Peyer's patch (tissue), 4 donors: Measurements from ENCODE around the gene PES1. TPM values are rescaled to one million over a fixed set of nuclear protein-coding genes. Genes with fewer than 3 reads are reported as not detected.

Experiments used
- DNase-seq, 3 donors: peaks; one replicate each; pipeline ENCODE4 v3.0.0-alpha.2; 2017 to 2019
- H3K27ac ChIP-seq, 4 donors: fragments of 200-600 bp; sonication (generic); one replicate each; pipeline ENCODE4 v1.5.1; 2016 to 2019
- H3K27me3 ChIP-seq, 2 donors: fragments of 200-600 bp; sonication (generic); one replicate each; pipeline ENCODE4 v1.5.1; 2019
- H3K36me3 ChIP-seq, 3 donors: fragments of 200-600 bp; sonication (generic); one replicate each; pipeline ENCODE4 v1.5.1; 2016 to 2019
- H3K4me1 ChIP-seq, 4 donors: fragments of 200-600 bp; sonication (generic); one replicate each; pipeline ENCODE4 v1.5.1; 2016 to 2019
- H3K4me3 ChIP-seq, 4 donors: fragments of 200-600 bp; sonication (generic); 1 replicate in 3 of 4; 2 replicates in 1 of 4; pipeline ENCODE4 v1.5.1; 2016 to 2019; ENCODE audit warnings: mild to moderate bottlenecking in 1 of 4
- H3K9me3 ChIP-seq, 4 donors: fragments of 200-600 bp; sonication (generic); one replicate each; pipeline ENCODE4 v1.5.1; 2016 to 2019; ENCODE audit warnings: mild to moderate bottlenecking in 1 of 4
- POLR2A ChIP-seq, 2 donors: fragments of 450-650 bp; IDR thresholded peaks; one replicate each; pipeline ENCODE4 v1.5.1; 2017; ENCODE audit warnings: antibody characterized with exemption in 2 of 2, mild to moderate bottlenecking in 2 of 2, moderate library complexity in 2 of 2
- total RNA-seq, 4 donors: library from RNA; depleted of rRNA; stranded (reverse); fragments of >200 nt; gene quantifications; one replicate each; pipeline ENCODE4 v1.1.0, GENCODE V29; 2016
- TF ChIP-seq, protein P1 (sequence below), 6 experiments: fragments of 450-650 bp in 4 of 6; fragments of 200-600 bp in 2 of 6; sonication (generic) in 1 of 6; IDR thresholded peaks; one replicate each; pipeline ENCODE4 v1.5.1; 2017 to 2019; ENCODE audit warnings: antibody characterized with exemption in 6 of 6, mild to moderate bottlenecking in 3 of 6, moderate library complexity in 1 of 6

PES1 gene
- total RNA-seq, 4 donors from 2014 or later = 28.4 to 49.5 (median 38.4) TPM

GRCh38 chr22:30537083-30537731 is 54.5 kb downstream of the PES1 start:
- TF ChIP-seq, protein P1, sequence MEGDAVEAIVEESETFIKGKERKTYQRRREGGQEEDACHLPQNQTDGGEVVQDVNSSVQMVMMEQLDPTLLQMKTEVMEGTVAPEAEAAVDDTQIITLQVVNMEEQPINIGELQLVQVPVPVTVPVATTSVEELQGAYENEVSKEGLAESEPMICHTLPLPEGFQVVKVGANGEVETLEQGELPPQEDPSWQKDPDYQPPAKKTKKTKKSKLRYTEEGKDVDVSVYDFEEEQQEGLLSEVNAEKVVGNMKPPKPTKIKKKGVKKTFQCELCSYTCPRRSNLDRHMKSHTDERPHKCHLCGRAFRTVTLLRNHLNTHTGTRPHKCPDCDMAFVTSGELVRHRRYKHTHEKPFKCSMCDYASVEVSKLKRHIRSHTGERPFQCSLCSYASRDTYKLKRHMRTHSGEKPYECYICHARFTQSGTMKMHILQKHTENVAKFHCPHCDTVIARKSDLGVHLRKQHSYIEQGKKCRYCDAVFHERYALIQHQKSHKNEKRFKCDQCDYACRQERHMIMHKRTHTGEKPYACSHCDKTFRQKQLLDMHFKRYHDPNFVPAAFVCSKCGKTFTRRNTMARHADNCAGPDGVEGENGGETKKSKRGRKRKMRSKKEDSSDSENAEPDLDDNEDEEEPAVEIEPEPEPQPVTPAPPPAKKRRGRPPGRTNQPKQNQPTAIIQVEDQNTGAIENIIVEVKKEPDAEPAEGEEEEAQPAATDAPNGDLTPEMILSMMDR (IDR thresholded peaks at IDR 0.05) = no peak
- TF ChIP-seq POLR2A (IDR thresholded peaks at IDR 0.05) = no peak
- no peaks in the 10 kb centered on the region for H3K9me3 ChIP-seq
- H3K27me3 ChIP-seq = peaks cover 0 to 4% of the 10 kb centered on the region in 2 donors
- no peak overlapping the region for H3K4me3 ChIP-seq
- H3K36me3 ChIP-seq = no peaks in the 10 kb centered on the region
- no peak for DNase-seq
- H3K4me1 ChIP-seq = peaks cover 0 to 4% (median 0%) of the 10 kb centered on the region in 4 donors
- H3K27ac ChIP-seq = no peak overlapping the region

DNA sequence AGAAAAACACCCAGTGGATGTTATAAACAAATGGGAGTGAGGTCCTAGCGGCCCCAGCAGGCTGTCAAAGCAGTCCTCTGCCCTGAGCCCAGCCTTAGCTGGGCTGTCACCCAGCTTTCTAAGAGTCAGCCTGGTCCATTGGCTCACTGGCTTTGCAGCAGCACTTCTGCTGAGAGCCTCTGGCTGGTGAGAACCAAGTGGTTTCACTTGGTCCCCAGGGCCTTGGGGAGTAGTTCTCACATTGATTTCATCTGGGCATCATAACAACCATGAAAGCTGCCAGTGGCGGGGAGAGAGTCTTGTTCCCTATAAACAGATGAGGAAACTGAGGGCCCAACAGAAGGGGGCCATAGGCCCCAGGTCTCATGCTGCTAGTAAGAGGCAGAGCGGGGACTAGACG is 56.5 kb downstream of the PES1 start:
- TF ChIP-seq, protein P1 (IDR thresholded peaks at IDR 0.05) = no peak

DNA sequence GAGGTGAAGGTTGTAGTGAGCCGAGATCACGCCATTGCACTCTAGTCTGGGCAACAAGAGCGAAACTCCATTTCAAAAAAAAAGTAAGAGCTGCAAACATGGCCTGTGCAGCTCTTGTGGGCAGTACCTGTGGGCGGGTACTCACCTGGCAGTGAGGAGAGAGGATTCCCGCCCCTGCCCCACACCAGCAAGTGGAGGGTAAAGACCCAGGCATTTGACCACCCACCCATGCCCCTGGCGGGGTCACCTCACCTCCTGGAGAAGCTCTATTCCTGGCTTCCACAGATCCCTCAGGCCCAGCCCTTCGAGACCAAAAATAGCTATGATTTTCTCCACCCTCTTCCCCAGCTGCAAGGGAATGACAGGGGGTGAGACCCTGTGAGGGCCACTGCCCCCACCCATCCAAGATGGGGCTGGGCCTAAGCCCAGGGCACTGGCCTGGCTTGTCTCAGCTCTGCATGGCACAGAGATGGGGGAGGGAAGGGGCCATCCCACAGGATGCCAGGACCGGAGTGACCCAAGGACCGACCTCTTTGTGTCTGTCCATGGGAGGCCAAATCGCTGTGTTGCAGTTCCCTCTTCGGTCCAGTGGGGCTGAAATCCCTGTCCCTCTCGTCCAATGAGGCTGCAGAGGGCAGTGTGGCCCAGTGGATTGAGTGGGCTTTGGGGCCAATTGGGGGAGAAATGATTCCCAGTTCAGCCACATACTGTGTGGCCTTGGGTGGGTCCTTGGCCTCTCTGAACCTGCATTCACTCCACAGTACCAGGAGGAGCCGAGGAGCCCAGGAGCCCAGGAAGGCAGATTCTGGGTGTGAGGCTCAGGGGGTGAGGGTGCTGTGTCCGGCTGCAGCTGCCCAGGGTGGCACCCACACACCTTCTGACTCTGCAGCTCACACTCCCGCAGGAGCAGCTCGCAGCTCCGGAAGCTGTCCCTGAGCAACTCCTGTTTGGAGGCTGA is 59.8 kb downstream of the PES1 start:
- H3K4me1 ChIP-seq = no peaks in the 10 kb centered on the region
- no peak overlapping the region for H3K27ac ChIP-seq
- DNase-seq = no peak
- no peaks in the 10 kb centered on the region for H3K9me3 ChIP-seq
- no peaks in the 10 kb centered on the region for H3K27me3 ChIP-seq
- TF ChIP-seq, protein P1 (IDR thresholded peaks at IDR 0.05) = peak in 2 of 6 experiments; percentile 8 to 16
- TF ChIP-seq POLR2A (IDR thresholded peaks at IDR 0.05) = no peak
- no peak overlapping the region for H3K4me3 ChIP-seq
- H3K36me3 ChIP-seq = no peaks in the 10 kb centered on the region

More for the DNA sequence above, 56.5 kb downstream of the PES1 start:
- no peaks in the 10 kb centered on the region for H3K9me3 ChIP-seq
- no peaks in the 10 kb centered on the region for H3K4me1 ChIP-seq
- no peaks in the 10 kb centered on the region for H3K27me3 ChIP-seq
- no peak overlapping the region for H3K4me3 ChIP-seq
- no peak for DNase-seq
- H3K36me3 ChIP-seq = no peaks in the 10 kb centered on the region
- H3K27ac ChIP-seq = no peak overlapping the region

- Histone ChIP-seq H3K4me1 (no peaks in the 10 kb centered on the region), H3K4me3 (no peak overlapping the region), H3K27me3 (no peaks in the 10 kb centered on the region), H3K27ac (no peak overlapping the region), H3K9me3 (no peaks in the 10 kb centered on the region), H3K36me3 (no peaks in the 10 kb centered on the region)
- TF ChIP-seq, protein P1 (IDR thresholded peaks at IDR 0.05) = no peak
- TF ChIP-seq POLR2A (IDR thresholded peaks at IDR 0.05) = no peak
- DNase-seq = no peak
These were observed 65.1 kb downstream of the PES1 start for GRCh38 chr22:30526656-30527055.

Other genes starting within 250 kb of the PES1 start
- 100 to 1,000 TPM in 3 of 4 donors, 10 to 100 TPM in 1; 90.4 to 182 (median 160) TPM for gene SF3A1, start 235.0 kb downstream of the PES1 start, total RNA-seq
- gene CCDC157, start 234.9 kb downstream of the PES1 start, total RNA-seq = 1 to 10 TPM; 3.5 to 8.8 (median 6.9) TPM
- gene RNF215, start 204.5 kb downstream of the PES1 start, total RNA-seq = 10 to 100 TPM in 3 of 4 donors, 1 to 10 TPM in 1; 8.6 to 28.9 (median 13.0) TPM
- gene SEC14L2, start 194.9 kb downstream of the PES1 start, total RNA-seq = 10 to 100 TPM in 3 of 4 donors, 1 to 10 TPM in 1; 3.3 to 53.6 (median 34.6) TPM
- gene MTFP1, start 166.1 kb downstream of the PES1 start, total RNA-seq = 10 to 100 TPM; 12.4 to 24.7 (median 19.2) TPM
- not detected for gene SEC14L3, start 119.9 kb downstream of the PES1 start, total RNA-seq
- gene SEC14L4, start 86.2 kb downstream of the PES1 start, total RNA-seq = not detected
- under 1 TPM in 1 of 4 donors, not detected in 3; 0.27 TPM for gene SEC14L6, start 45.2 kb downstream of the PES1 start, total RNA-seq
- 10 to 100 TPM; 19.0 to 98.5 (median 57.2) TPM for gene GAL3ST1, start 17.2 kb downstream of the PES1 start, total RNA-seq
- 100 to 1,000 TPM in 3 of 4 donors, 10 to 100 TPM in 1; 17.3 to 248 (median 186) TPM for gene TCN2, start 15.3 kb upstream of the PES1 start, total RNA-seq
- gene SLC35E4, start 43.9 kb upstream of the PES1 start, total RNA-seq = 1 to 10 TPM; 1.7 to 9.9 (median 7.3) TPM
- 10 to 100 TPM in 3 of 4 donors, 1 to 10 TPM in 1; 5.8 to 50.8 (median 40.2) TPM for gene DUSP18, start 76.0 kb upstream of the PES1 start, total RNA-seq
- gene OSBP2, start 103.0 kb upstream of the PES1 start, total RNA-seq = 1 to 10 TPM; 3.7 to 8.7 (median 4.7) TPM